Stimulated activated CD4-positive, alpha-beta T cell treated with anti-CD3 and anti-CD28 coated beads, Interleukin-15, amount 100 ng/mL, for 24 hours (primary cell): ENCODE results near the gene MAP2K4.

Experiments used
- DNase-seq: peaks from one replicate; pipeline ENCODE4 v3.0.0-alpha.2; 2020

Gene MAP2K4

GRCh38 chr17:12178644-12179330 is 158.1 kb downstream of the MAP2K4 start:
- DNase-seq = no peak

- peak; percentile 30 for DNase-seq
Observed at GRCh38 chr17:12180644-12181261, 160.1 kb downstream of the MAP2K4 start.

- no peak for DNase-seq
Observed at GRCh38 chr17:12187658-12188057, 167.0 kb downstream of the MAP2K4 start.

GRCh38 chr17:12193144-12193735 is 172.6 kb downstream of the MAP2K4 start:
- no peak for DNase-seq
